SK-N-SH treated with all-trans-retinoic acid at 6 μM for 48 hours (cell line): ENCODE data around the gene KDM2B.

Experiments
- ATAC-seq: fragments of 200-7000 bp; cut with Tn5 transposase; 3 replicates; pipeline ENCODE4 v1.9.1; 2020; ENCODE audit warnings: mild to moderate bottlenecking, moderate library complexity
- ARNTL ChIP-seq: fragments of 450-650 bp; formaldehyde crosslinking; IDR thresholded peaks from 2 replicates; pipeline ENCODE4 v1.5.0; 2020; ENCODE audit warnings: low read depth, mild to moderate bottlenecking, moderate library complexity, borderline replicate concordance
- BACH2 ChIP-seq: fragments of 250-450 bp; sonication (Bioruptor Pico); IDR thresholded peaks from 2 replicates; pipeline ENCODE4 v1.9.0; 2021; ENCODE audit warnings: mild to moderate bottlenecking, borderline replicate concordance
- CSRNP3 ChIP-seq: fragments of 250-450 bp; sonication (Bioruptor Pico); IDR thresholded peaks from 2 replicates; pipeline ENCODE4 v1.5.1; 2021; ENCODE audit warnings: mild to moderate bottlenecking, moderate library complexity
- ESRRG ChIP-seq: fragments of 250-450 bp; sonication (Bioruptor Pico); IDR thresholded peaks from 2 replicates; pipeline ENCODE4 v1.6.1; 2021; ENCODE audit warnings: mild to moderate bottlenecking
- GLIS3 ChIP-seq: fragments of 250-450 bp; sonication (Bioruptor Pico); IDR thresholded peaks from 2 replicates; pipeline ENCODE4 v1.5.0; 2020; ENCODE audit warnings: mild to moderate bottlenecking, moderate library complexity
- ISL1 ChIP-seq: fragments of 250-450 bp; sonication (Bioruptor Pico); IDR thresholded peaks from 2 replicates; pipeline ENCODE4 v2.1.2; 2022; ENCODE audit warnings: mild to moderate bottlenecking, moderate library complexity
- OSR1 ChIP-seq: fragments of 250-450 bp; sonication (Bioruptor Pico); IDR thresholded peaks from 2 replicates; pipeline ENCODE4 v1.8.0; 2022; ENCODE audit warnings: moderate library complexity, mild to moderate bottlenecking, inconsistent platforms
- PATZ1 ChIP-seq: fragments of 250-450 bp; sonication (Bioruptor Pico); IDR thresholded peaks from 2 replicates; pipeline ENCODE4 v1.8.0; 2020; ENCODE audit warnings: mild to moderate bottlenecking, moderate library complexity, borderline replicate concordance
- POU6F1 ChIP-seq: fragments of 250-450 bp; sonication (Bioruptor Pico); IDR thresholded peaks from 2 replicates; pipeline ENCODE4 v1.8.0; 2021; ENCODE audit warnings: low read depth, mild to moderate bottlenecking, moderate library complexity, borderline replicate concordance
- PPARA ChIP-seq: fragments of 250-450 bp; sonication (Bioruptor Pico); IDR thresholded peaks from 2 replicates; pipeline ENCODE4 v1.5.0; 2020; ENCODE audit warnings: mild to moderate bottlenecking, borderline replicate concordance
- RARB ChIP-seq: fragments of 250-450 bp; sonication (Bioruptor Pico); IDR thresholded peaks from 2 replicates; pipeline ENCODE4 v1.8.0; 2021; ENCODE audit warnings: mild to moderate bottlenecking, moderate library complexity
- SNAI2 ChIP-seq: fragments of 250-450 bp; sonication (Bioruptor Pico); IDR thresholded peaks from 2 replicates; pipeline ENCODE4 v1.5.0; 2020; ENCODE audit warnings: mild to moderate bottlenecking, moderate library complexity
- TCF4 ChIP-seq: fragments of 250-450 bp; sonication (Bioruptor Pico); IDR thresholded peaks from 2 replicates; pipeline ENCODE4 v1.8.0; 2021; ENCODE audit warnings: mild to moderate bottlenecking, moderate library complexity, borderline replicate concordance
- TOX ChIP-seq: fragments of 250-450 bp; sonication (Bioruptor Pico); IDR thresholded peaks from 2 replicates; pipeline ENCODE4 v1.8.0; 2021; ENCODE audit warnings: mild to moderate bottlenecking, moderate library complexity, borderline replicate concordance
- TSHZ2 ChIP-seq: fragments of 250-450 bp; sonication (Bioruptor Pico); IDR thresholded peaks from 2 replicates; pipeline ENCODE4 v1.5.0; 2020; ENCODE audit warnings: mild to moderate bottlenecking, moderate library complexity
- ZC3H10 ChIP-seq: fragments of 250-450 bp; sonication (Bioruptor Pico); IDR thresholded peaks from 2 replicates; pipeline ENCODE4 v1.5.1; 2021; ENCODE audit warnings: mild to moderate bottlenecking, moderate library complexity
- ZFP3 ChIP-seq: fragments of 250-450 bp; sonication (Bioruptor Pico); IDR thresholded peaks from 2 replicates; pipeline ENCODE4 v1.5.0; 2020; ENCODE audit warnings: mild to moderate bottlenecking, moderate library complexity
- ZFP30 ChIP-seq: fragments of 450-650 bp; formaldehyde crosslinking; IDR thresholded peaks from 2 replicates; pipeline ENCODE4 v1.5.0; 2022; ENCODE audit warnings: mild to moderate bottlenecking, moderate library complexity
- ZNF70 ChIP-seq: fragments of 450-650 bp; formaldehyde crosslinking; IDR thresholded peaks from 2 replicates; pipeline ENCODE4 v1.5.0; 2020; ENCODE audit warnings: mild to moderate bottlenecking, moderate library complexity
- ZNF8 ChIP-seq: fragments of 450-650 bp; formaldehyde crosslinking; IDR thresholded peaks from 2 replicates; pipeline ENCODE4 v1.5.0; 2020; ENCODE audit warnings: mild to moderate bottlenecking, moderate library complexity

The KDM2B gene

GRCh38 chr12:121515615-121516014, 65.2 kb downstream of the KDM2B start (continued):
- TF ChIP-seq POU6F1 (no peak), ZFP3 (CRISPR knock-in tag) (no peak), TCF4 (no peak), ZC3H10 (CRISPR knock-in tag) (no peak), GLIS3 (CRISPR knock-in tag) (no peak), PPARA (CRISPR knock-in tag) (no peak), SNAI2 (CRISPR knock-in tag) (no peak)

- no peak for TF ChIP-seq BACH2 (CRISPR knock-in tag)
- no peak for TF ChIP-seq POU6F1
- no peak for TF ChIP-seq ZFP3 (CRISPR knock-in tag)
- TF ChIP-seq ESRRG (CRISPR knock-in tag): no peak
- TF ChIP-seq SNAI2 (CRISPR knock-in tag): no peak
- TF ChIP-seq TSHZ2: no peak
- no peak for TF ChIP-seq PPARA (CRISPR knock-in tag)
- TF ChIP-seq TOX: no peak
- TF ChIP-seq PATZ1 (CRISPR knock-in tag): no peak
- no peak for TF ChIP-seq ZNF8 (CRISPR knock-in tag)
- no peak for TF ChIP-seq ZFP30 (CRISPR knock-in tag)
- no peak for TF ChIP-seq ARNTL (CRISPR knock-in tag)
- no peak for TF ChIP-seq ZNF70 (CRISPR knock-in tag)
- TF ChIP-seq CSRNP3 (CRISPR knock-in tag): no peak
- no peak for TF ChIP-seq ZC3H10 (CRISPR knock-in tag)
- no peak for TF ChIP-seq ISL1 (CRISPR knock-in tag)
- no peak for TF ChIP-seq RARB
- no peak for TF ChIP-seq OSR1
- TF ChIP-seq, all 23 proteins: peak for 0
- ATAC-seq: no peak; the same call in 1 of the 3 replicates
These were observed 66.6 kb downstream of the KDM2B start for GRCh38 chr12:121514184-121514742.

- ATAC-seq: peak; percentile 91
- TF ChIP-seq ZFP30 (CRISPR knock-in tag): no peak
- no peak for TF ChIP-seq TSHZ2
- no peak for TF ChIP-seq ZNF70 (CRISPR knock-in tag)
- no peak for TF ChIP-seq POU6F1
- no peak for TF ChIP-seq ZNF8 (CRISPR knock-in tag)
- no peak for TF ChIP-seq PATZ1 (CRISPR knock-in tag)
- no peak for TF ChIP-seq TOX
- no peak for TF ChIP-seq SNAI2 (CRISPR knock-in tag)
- TF ChIP-seq ZC3H10 (CRISPR knock-in tag): no peak
These were observed 67.2 kb downstream of the KDM2B start for GRCh38 chr12:121513464-121514183.
